Left ventricle myocardium inferior (tissue), 1 donor: ENCODE results near the gene IFI35. TPM values are rescaled to one million over a fixed set of nuclear protein-coding genes. Genes with fewer than 3 reads are reported as not detected.

Experiments used
- DNase-seq: peaks from one replicate; pipeline ENCODE4 v3.0.0-alpha.2; 2020
- H3K27ac ChIP-seq: fragments of 200-600 bp; replicated peaks from 2 replicates; pipeline ENCODE4 v1.8.0; 2021
- H3K27me3 ChIP-seq: fragments of 200-600 bp; 2 replicates; pipeline ENCODE4 v1.8.0; 2021; ENCODE audit warnings: low read depth
- H3K36me3 ChIP-seq: fragments of 200-600 bp; 2 replicates; pipeline ENCODE4 v1.8.0; 2021
- H3K4me1 ChIP-seq: fragments of 200-600 bp; 2 replicates; pipeline ENCODE4 v1.8.0; 2021
- H3K4me3 ChIP-seq: fragments of 200-600 bp; 2 replicates; pipeline ENCODE4 v1.8.0; 2021; ENCODE audit warnings: mild to moderate bottlenecking, moderate library complexity
- H3K9me3 ChIP-seq: fragments of 200-600 bp; replicated peaks from 2 replicates; pipeline ENCODE4 v1.8.0; 2021
- intact Hi-C: fragments of 100-400 bp; cut with micrococcal nuclease; formaldehyde crosslinking; loops from one replicate; pipeline ENCODE4 v1.11.0; 2022
- total RNA-seq: library from RNA; stranded (reverse); fragmentation: NEBNext Ultra II Directional; extraction: Animal tissue kit (Norgen Biotek cat#: 25700); gene quantifications from one replicate; pipeline ENCODE4 v1.2.1, GENCODE V29; 2021
- TF ChIP-seq, protein P1 (sequence below): fragments of 200-600 bp; IDR thresholded peaks from 2 replicates; pipeline ENCODE4 v1.8.0; 2021; ENCODE audit warnings: antibody characterized with exemption, mild to moderate bottlenecking, borderline replicate concordance
- donor health status: DM: no; HTN: yes; CAD: no; lungs with severe emphysema.

The IFI35 gene
- total RNA-seq, 1 donor from 2014 or later = 11.5 TPM

DNA sequence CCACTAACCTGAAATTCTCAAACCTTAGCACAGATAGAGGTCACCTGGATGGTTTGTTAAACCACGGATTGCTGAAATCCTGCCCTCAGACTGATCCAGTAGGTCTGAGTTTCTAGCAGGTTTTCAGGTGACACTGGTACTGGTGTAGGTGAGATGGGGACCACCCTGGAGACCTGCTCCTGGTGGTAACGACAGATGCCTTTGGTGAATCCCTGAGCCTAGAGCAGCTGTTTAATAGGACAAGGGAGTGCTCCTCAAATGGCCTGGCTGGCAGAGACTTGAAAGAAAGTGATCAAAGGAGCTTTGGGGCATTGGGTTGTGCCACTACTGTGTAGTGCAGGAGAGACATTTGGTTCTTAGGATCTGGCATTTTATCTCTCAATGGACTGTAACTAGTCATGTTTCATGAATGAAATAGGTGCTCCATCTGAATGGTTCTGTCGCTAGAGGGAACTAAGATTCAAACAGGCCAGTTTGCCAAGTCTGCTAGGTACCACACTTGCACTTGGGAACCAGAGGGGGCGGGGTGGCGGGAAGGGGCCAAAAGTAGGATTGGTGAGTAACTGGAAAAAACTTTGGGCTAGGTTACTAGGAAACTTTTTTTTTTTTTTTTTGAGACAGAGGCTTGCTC is 2.9 kb upstream of the IFI35 start:
- intact Hi-C loops = no loop called here
- Histone ChIP-seq H3K27ac (no peak overlapping the region), H3K4me3 (no peak overlapping the region), H3K4me1 (peaks cover 50% of the 10 kb centered on the region), H3K36me3 (peaks cover 55% of the 10 kb centered on the region), H3K27me3 (no peaks in the 10 kb centered on the region), H3K9me3 (no peaks in the 10 kb centered on the region)
- TF ChIP-seq, protein P1, sequence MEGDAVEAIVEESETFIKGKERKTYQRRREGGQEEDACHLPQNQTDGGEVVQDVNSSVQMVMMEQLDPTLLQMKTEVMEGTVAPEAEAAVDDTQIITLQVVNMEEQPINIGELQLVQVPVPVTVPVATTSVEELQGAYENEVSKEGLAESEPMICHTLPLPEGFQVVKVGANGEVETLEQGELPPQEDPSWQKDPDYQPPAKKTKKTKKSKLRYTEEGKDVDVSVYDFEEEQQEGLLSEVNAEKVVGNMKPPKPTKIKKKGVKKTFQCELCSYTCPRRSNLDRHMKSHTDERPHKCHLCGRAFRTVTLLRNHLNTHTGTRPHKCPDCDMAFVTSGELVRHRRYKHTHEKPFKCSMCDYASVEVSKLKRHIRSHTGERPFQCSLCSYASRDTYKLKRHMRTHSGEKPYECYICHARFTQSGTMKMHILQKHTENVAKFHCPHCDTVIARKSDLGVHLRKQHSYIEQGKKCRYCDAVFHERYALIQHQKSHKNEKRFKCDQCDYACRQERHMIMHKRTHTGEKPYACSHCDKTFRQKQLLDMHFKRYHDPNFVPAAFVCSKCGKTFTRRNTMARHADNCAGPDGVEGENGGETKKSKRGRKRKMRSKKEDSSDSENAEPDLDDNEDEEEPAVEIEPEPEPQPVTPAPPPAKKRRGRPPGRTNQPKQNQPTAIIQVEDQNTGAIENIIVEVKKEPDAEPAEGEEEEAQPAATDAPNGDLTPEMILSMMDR = no peak
- no peak for DNase-seq

DNA sequence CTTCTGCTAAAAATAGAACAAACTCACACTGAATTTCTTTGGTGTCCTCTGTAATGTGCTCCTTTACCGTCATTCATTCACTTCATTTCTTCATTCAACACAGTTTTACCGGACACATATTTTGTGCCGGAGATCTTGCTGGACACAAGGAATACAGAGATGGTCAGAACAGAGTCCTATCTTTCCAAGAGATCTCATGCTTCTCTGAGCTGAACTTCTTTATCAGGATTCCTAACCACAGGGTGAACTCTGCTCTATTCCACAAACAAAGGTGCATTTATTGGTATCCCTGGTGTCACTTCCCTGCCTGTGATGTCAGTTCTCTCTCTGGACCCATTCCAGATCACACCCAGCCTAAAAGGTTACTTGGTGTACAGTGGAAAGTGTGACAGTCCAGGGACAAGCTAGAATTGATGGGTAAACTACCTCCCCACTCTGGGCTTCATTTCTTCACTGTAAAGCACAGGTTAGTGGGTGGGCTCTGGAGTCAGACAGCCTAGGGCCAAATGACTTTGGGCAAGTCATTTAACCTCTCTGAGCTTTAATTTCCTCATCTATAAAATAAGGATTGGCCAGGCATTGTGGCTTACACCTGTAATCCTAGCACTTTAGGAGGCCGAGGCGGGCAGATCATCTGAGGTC is 4.2 kb downstream of the IFI35 start:
- H3K4me1 ChIP-seq = peaks cover 95% of the 10 kb centered on the region
- TF ChIP-seq, protein P1 = no peak
- no peaks in the 10 kb centered on the region for H3K9me3 ChIP-seq
- H3K27ac ChIP-seq = peak overlapping the region; percentile 86
- DNase-seq = no peak
- no peaks in the 10 kb centered on the region for H3K27me3 ChIP-seq
- H3K4me3 ChIP-seq = no peak overlapping the region
- H3K36me3 ChIP-seq = peaks cover 19% of the 10 kb centered on the region
- intact Hi-C loops = no loop called here

DNA sequence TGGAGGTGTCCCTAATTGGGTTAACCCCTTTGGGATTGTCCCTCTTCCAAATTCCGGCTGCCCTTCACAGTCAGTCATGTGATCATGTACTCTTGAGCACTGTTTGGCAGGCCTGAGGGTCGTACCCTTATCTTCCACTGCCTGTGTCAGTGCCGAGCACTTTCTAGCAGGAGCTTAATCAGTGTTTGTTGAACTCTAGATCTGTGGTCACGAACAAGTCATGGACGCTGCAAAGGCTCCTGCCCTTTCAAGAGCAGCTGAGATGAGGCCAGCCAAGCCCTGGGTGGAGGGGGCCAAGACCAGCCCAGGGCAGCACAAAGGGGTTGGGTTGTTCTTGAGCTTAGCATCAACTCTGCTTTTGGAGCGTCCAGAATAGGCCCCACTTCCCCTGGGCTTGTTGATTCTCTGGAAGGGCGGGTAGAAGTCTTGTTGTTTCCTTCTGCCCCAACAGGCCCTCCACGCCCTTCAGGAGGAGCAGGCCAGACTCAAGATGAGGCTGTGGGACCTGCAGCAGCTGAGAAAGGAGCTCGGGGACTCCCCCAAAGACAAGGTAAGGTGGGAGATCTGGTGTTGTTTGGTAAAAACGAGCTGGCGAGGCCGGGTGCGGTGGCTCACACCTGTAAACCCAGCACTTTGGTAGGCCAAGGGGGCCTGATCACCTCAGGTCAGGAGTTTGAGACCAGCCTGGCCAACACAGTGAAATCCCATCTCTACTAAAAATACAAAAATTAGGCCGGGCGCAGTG is 5.3 kb downstream of the IFI35 start:
- Histone ChIP-seq H3K36me3 (peaks cover 30% of the 10 kb centered on the region), H3K4me3 (no peak overlapping the region), H3K9me3 (no peaks in the 10 kb centered on the region), H3K27me3 (no peaks in the 10 kb centered on the region), H3K4me1 (peaks cover 99% of the 10 kb centered on the region), H3K27ac (peak overlapping the region; percentile 86)
- DNase-seq = no peak
- TF ChIP-seq, protein P1 = no peak
- intact Hi-C loops = no loop called here

DNA sequence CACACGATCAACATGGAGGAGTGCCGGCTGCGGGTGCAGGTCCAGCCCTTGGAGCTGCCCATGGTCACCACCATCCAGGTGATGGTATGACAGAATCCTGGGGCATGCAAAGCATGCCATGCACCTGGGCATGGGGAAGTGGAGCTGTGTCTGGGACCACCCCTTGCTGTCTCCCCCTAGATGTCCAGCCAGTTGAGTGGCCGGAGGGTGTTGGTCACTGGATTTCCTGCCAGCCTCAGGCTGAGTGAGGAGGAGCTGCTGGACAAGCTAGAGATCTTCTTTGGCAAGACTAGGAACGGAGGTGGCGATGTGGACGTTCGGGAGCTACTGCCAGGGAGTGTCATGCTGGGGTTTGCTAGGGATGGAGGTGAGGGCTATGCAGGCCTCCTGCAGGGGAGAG is 6.7 kb downstream of the IFI35 start:
- DNase-seq = no peak
- H3K4me1 ChIP-seq = peaks cover 90% of the 10 kb centered on the region

DNA sequence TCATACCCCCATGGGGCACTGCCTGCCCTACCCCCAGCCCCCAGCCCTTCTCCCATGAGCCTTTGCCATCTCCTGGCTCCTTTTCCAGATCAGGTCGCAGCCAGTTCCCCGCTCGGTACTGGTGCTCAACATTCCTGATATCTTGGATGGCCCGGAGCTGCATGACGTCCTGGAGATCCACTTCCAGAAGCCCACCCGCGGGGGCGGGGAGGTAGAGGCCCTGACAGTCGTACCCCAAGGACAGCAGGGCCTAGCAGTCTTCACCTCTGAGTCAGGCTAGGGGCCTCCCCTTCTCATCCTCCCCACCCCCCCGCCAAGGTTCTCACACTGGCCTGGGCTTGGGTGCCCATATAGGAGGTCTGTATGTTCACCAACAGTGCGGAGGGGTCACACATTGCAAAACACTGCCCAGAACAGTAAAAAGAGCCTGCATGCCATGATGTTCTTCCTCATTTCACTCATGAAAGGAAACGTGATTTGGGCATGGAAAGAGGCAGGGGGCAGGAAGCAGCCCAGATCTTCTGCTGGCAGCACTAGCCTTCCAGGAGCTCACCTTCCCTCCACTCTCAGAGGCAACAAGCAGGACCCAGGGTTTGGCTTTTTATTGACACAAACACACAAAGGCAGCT is 7.5 kb downstream of the IFI35 start:
- Histone ChIP-seq H3K9me3 (no peaks in the 10 kb centered on the region), H3K27ac (peak overlapping the region; percentile 86), H3K4me3 (peak overlapping the region; percentile 6), H3K36me3 (peaks cover 45% of the 10 kb centered on the region), H3K27me3 (no peaks in the 10 kb centered on the region), H3K4me1 (peaks cover 90% of the 10 kb centered on the region)
- intact Hi-C loops = no loop called here
- no peak for DNase-seq
- TF ChIP-seq, protein P1 = no peak

More for the DNA sequence above, 6.7 kb downstream of the IFI35 start:
- peaks cover 41% of the 10 kb centered on the region for H3K36me3 ChIP-seq
- TF ChIP-seq, protein P1 = no peak
- intact Hi-C loops = no loop called here
- H3K4me3 ChIP-seq = no peak overlapping the region
- H3K27me3 ChIP-seq = no peaks in the 10 kb centered on the region
- H3K27ac ChIP-seq = peak overlapping the region; percentile 86
- no peaks in the 10 kb centered on the region for H3K9me3 ChIP-seq
